Activated CD4-positive, alpha-beta T cell treated with anti-CD3 and anti-CD28 coated beads for 24 hours (primary cell): ENCODE measurements around the gene ADH6.
"Not testable (repeated sequence)": the region's sequence is repeated elsewhere in the genome, so short reads cannot be mapped to it uniquely, and the experiment has no call there.

Experiments
- DNase-seq, 2 donors: peaks; one replicate each; pipeline ENCODE4 v3.0.0-alpha.2; 2020; ENCODE audit warnings: low read depth in 2 of 2

The ADH6 gene

GRCh38 chr4:99190336-99190735 is 28.7 kb downstream of the ADH6 start:
- no peak for DNase-seq

- DNase-seq, result not testable (repeated sequence)
These were observed 29.1 kb downstream of the ADH6 start for GRCh38 chr4:99189900-99190299.

- DNase-seq, result no peak
These were observed 33.0 kb downstream of the ADH6 start for GRCh38 chr4:99186029-99186428.

- DNase-seq, result no peak
These were observed 33.5 kb downstream of the ADH6 start for GRCh38 chr4:99185581-99185980.

- DNase-seq, result no peak
These were observed 38.5 kb downstream of the ADH6 start for GRCh38 chr4:99180382-99181070.

- DNase-seq, result no peak
These were observed 39.4 kb downstream of the ADH6 start for GRCh38 chr4:99179626-99180025.

- no peak for DNase-seq
These were observed 39.9 kb downstream of the ADH6 start for GRCh38 chr4:99179178-99179577.

- no peak for DNase-seq
These were observed 52.5 kb downstream of the ADH6 start for GRCh38 chr4:99166544-99166943.

GRCh38 chr4:99165978-99166377 is 53.1 kb downstream of the ADH6 start:
- DNase-seq, result no peak

- no peak for DNase-seq
These were observed 57.5 kb downstream of the ADH6 start for GRCh38 chr4:99161373-99162099.

- DNase-seq, result no peak
These were observed 59.3 kb downstream of the ADH6 start for GRCh38 chr4:99159699-99160098.

GRCh38 chr4:99157478-99157935 is 61.5 kb downstream of the ADH6 start:
- DNase-seq, result no peak

GRCh38 chr4:99156992-99157391 is 62.1 kb downstream of the ADH6 start:
- no peak for DNase-seq

- no peak for DNase-seq
These were observed 64.2 kb downstream of the ADH6 start for GRCh38 chr4:99154658-99155342.
